Measurements from ENCODE around the gene METTL25. TPM values are rescaled to one million over a fixed set of nuclear protein-coding genes. Genes with fewer than 3 reads are reported as not detected.

Gene METTL25
- total RNA-seq, 1 experiment from 2014 or later, result 11.6 TPM

DNA sequence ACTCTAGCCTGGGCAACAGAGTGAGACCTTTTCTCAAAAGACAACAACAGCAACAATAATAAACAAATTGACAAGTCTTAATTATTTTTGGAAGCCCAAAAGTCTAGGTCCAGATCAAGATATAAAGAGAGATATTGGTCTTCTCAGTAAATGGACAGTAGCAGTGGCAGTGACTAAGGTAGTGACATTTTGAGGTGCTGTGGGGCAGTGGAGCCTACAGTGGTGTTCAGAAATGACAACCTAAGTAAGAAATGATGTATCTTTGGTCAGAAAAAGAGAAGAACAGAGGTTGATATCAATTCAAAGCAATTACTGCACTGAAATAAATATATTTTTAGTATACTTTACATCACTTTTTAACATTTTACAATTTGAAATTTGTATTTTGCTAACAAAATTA lies 20.7 kb downstream of the METTL25 start:
- H2BK120ac ChIP-seq (ENCODE audit: low read depth, low read length, poor library complexity, severe bottlenecking), result no peak overlapping the region
- DNase-seq, result no peak
- no peaks in the 10 kb centered on the region for H3K9me3 ChIP-seq (ENCODE audit: control insufficient read depth, low read depth, low read length)
- no peak overlapping the region for H3K56ac ChIP-seq (ENCODE audit: insufficient read length, low read depth, low read length)
- no peak overlapping the region for H4K5ac ChIP-seq (ENCODE audit: insufficient read length, low read depth, low read length)
- no peak overlapping the region for H2BK12ac ChIP-seq (ENCODE audit: insufficient read length, low read depth, low read length)
- no peaks in the 10 kb centered on the region for H3K4me1 Mint-ChIP-seq
- no peak overlapping the region for H3K23ac ChIP-seq (ENCODE audit: insufficient read length, low read depth, low read length)
- no peak overlapping the region for H3K4me2 ChIP-seq (ENCODE audit: insufficient read depth, insufficient read length, low read length)
- no peak overlapping the region for H3K4me3 Mint-ChIP-seq
- H3K27me3 ChIP-seq (ENCODE audit: insufficient read depth, low read length), result no peaks in the 10 kb centered on the region
- no peak overlapping the region for H3T11ph ChIP-seq (ENCODE audit: low read length)
- no peak overlapping the region for H4K91ac ChIP-seq (ENCODE audit: insufficient read length, low read depth, low read length)
- no peak overlapping the region for H3K18ac ChIP-seq (ENCODE audit: insufficient read length, low read depth, low read length)
- H2AFZ ChIP-seq (ENCODE audit: low read length), result no peak overlapping the region
- peaks cover 8 to 15% (median 13%) of the 10 kb centered on the region in 3 experiments; a peak in 6 of 7 replicates for H3K36me3 Mint-ChIP-seq (ENCODE audit: insufficient read depth in 1 of 3, low read depth in 3 of 3)
- no peak overlapping the region for H3K9ac ChIP-seq (ENCODE audit: extremely low read depth, insufficient read length, low read length)
- H3K14ac ChIP-seq (ENCODE audit: insufficient read depth, low read length), result no peak overlapping the region
- H2AK5ac ChIP-seq (ENCODE audit: insufficient read length, low read length), result no peak overlapping the region
- H2BK20ac ChIP-seq (ENCODE audit: low read depth, low read length, poor library complexity, severe bottlenecking), result no peak overlapping the region
- H3K9me3 Mint-ChIP-seq, result peaks cover 5 to 10% of the 10 kb centered on the region in 2 experiments; a peak in 3 of 5 replicates
- H3K27ac Mint-ChIP-seq, result no peak overlapping the region; a peak in 1 of 7 replicates
- H2BK15ac ChIP-seq (ENCODE audit: low read depth, low read length), result no peak overlapping the region
- H4K20me1 ChIP-seq (ENCODE audit: control insufficient read depth, insufficient read depth, insufficient read length), result no peaks in the 10 kb centered on the region
- H3K4me1 ChIP-seq (ENCODE audit: insufficient read depth, low read length), result no peaks in the 10 kb centered on the region
- H3K27me3 Mint-ChIP-seq (ENCODE audit: low read depth), result peaks cover 2% of the 10 kb centered on the region; the same call in 1 of the 2 replicates
- no peaks in the 10 kb centered on the region for H3K79me2 ChIP-seq (ENCODE audit: insufficient read depth, low read length)
- TF ChIP-seq, protein P1, sequence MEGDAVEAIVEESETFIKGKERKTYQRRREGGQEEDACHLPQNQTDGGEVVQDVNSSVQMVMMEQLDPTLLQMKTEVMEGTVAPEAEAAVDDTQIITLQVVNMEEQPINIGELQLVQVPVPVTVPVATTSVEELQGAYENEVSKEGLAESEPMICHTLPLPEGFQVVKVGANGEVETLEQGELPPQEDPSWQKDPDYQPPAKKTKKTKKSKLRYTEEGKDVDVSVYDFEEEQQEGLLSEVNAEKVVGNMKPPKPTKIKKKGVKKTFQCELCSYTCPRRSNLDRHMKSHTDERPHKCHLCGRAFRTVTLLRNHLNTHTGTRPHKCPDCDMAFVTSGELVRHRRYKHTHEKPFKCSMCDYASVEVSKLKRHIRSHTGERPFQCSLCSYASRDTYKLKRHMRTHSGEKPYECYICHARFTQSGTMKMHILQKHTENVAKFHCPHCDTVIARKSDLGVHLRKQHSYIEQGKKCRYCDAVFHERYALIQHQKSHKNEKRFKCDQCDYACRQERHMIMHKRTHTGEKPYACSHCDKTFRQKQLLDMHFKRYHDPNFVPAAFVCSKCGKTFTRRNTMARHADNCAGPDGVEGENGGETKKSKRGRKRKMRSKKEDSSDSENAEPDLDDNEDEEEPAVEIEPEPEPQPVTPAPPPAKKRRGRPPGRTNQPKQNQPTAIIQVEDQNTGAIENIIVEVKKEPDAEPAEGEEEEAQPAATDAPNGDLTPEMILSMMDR (conservative IDR thresholded peaks at IDR 0.05), result no peak
- no peak overlapping the region for H4K8ac ChIP-seq (replicated peaks; ENCODE audit: insufficient read length, low read depth, low read length)
- no peaks in the 10 kb centered on the region for H3K23me2 ChIP-seq (ENCODE audit: insufficient read length, low read depth, low read length, poor library complexity, severe bottlenecking)
- H3K4ac ChIP-seq (ENCODE audit: low read depth, low read length), result no peak overlapping the region
- no peaks in the 10 kb centered on the region for H3K79me1 ChIP-seq (ENCODE audit: insufficient read depth, low read depth, low read length, poor library complexity, severe bottlenecking)
- no peak overlapping the region for H3K27ac ChIP-seq (ENCODE audit: insufficient read length, low read depth, low read length)
- no peak overlapping the region for H2BK5ac ChIP-seq (ENCODE audit: insufficient read length, low read length)
